Muscle of back (tissue), 11 donors: ENCODE data around the gene PRICKLE4. TPM values are rescaled to one million over a fixed set of nuclear protein-coding genes. Genes with fewer than 3 reads are reported as not detected.

ENCODE experiments used
- DNase-seq, 3 donors: peaks; one replicate each; pipeline versions ENCODE4 v3.0.0 to v3.0.0-alpha.2; 2013
- polyA plus RNA-seq, 10 donors: library from polyadenylated mRNA; unstranded; fragments of 120-200 nt; gene quantifications; one replicate each; pipeline ENCODE4 v1.2.1, GENCODE V29; 2013; ENCODE audit not compliant: insufficient read length in 10 of 10

PRICKLE4 gene
- polyA plus RNA-seq, 10 donors = 1.0 to 4.1 (median 2.5) TPM

- DNase-seq = no peak
Observed at GRCh38 chr6:41836660-41837052, 56.1 kb downstream of the PRICKLE4 start.

Other genes with a start within 250 kb of the PRICKLE4 start
- 10 to 100 TPM in 9 of 10 donors, 1 to 10 TPM in 1; 8.4 to 14.1 (median 12.3) TPM for gene FOXP4, start 234.4 kb upstream of the PRICKLE4 start, polyA plus RNA-seq
- gene MDFI, start 142.3 kb upstream of the PRICKLE4 start, polyA plus RNA-seq = 10 to 100 TPM; 31.7 to 71.3 (median 48.7) TPM
- 10 to 100 TPM in 1 of 10 donors, 1 to 10 TPM in 9; 4.6 to 10.6 (median 6.8) TPM for gene TFEB, start 45.2 kb upstream of the PRICKLE4 start, polyA plus RNA-seq
- gene PGC, start 33.4 kb upstream of the PRICKLE4 start, polyA plus RNA-seq = not detected
- gene FRS3, start 882 bp upstream of the PRICKLE4 start, polyA plus RNA-seq = 1 to 10 TPM; 5.5 to 8.4 (median 6.2) TPM
- gene TOMM6, start 6.9 kb downstream of the PRICKLE4 start, polyA plus RNA-seq = 100 to 1,000 TPM; 154 to 176 (median 165) TPM
- 1 to 10 TPM; 3.4 to 7.8 (median 5.2) TPM for gene USP49, start 114.6 kb downstream of the PRICKLE4 start, polyA plus RNA-seq
- gene MED20, start 140.4 kb downstream of the PRICKLE4 start, polyA plus RNA-seq = 10 to 100 TPM; 17.2 to 20.5 (median 18.1) TPM
- 10 to 100 TPM; 25.5 to 36.8 (median 33.2) TPM for gene BYSL, start 140.7 kb downstream of the PRICKLE4 start, polyA plus RNA-seq
- gene CCND3, start 161.0 kb downstream of the PRICKLE4 start, polyA plus RNA-seq = 10 to 100 TPM; 55.3 to 81.9 (median 67.8) TPM